Thymus (tissue), 11 donors: ENCODE results near the gene ZNF786. TPM values are rescaled to one million over a fixed set of nuclear protein-coding genes. Genes with fewer than 3 reads are reported as not detected.

Experiments
- DNase-seq, 9 donors: peaks; one replicate each; pipeline ENCODE4 v3.0.0-alpha.2; 2013; ENCODE audit warnings: low spot score in 9 of 9, low read depth in 6 of 9, missing footprints in 1 of 9
- H3K27ac ChIP-seq, 2 donors: one replicate each; pipeline ENCODE4 v1.5.1; 2013; ENCODE audit warnings: control low read depth in 1 of 2, low read depth in 1 of 2, low read length in 1 of 2, mild to moderate bottlenecking in 1 of 2, moderate library complexity in 1 of 2
- H3K27me3 ChIP-seq, 2 donors: one replicate each; pipeline ENCODE4 v1.5.1; 2013; ENCODE audit warnings: low read length in 1 of 2; ENCODE audit not compliant: control insufficient read depth in 2 of 2, insufficient read depth in 1 of 2
- H3K36me3 ChIP-seq, 2 donors: one replicate each; pipeline ENCODE4 v1.5.1; 2013; ENCODE audit warnings: low read length in 1 of 2, mild to moderate bottlenecking in 1 of 2, moderate library complexity in 1 of 2; ENCODE audit not compliant: control insufficient read depth in 2 of 2, insufficient read depth in 2 of 2
- H3K4me1 ChIP-seq, 2 donors: one replicate each; pipeline ENCODE4 v1.5.1; 2013; ENCODE audit warnings: low read length in 2 of 2; ENCODE audit not compliant: control insufficient read depth in 2 of 2, insufficient read depth in 2 of 2
- H3K4me3 ChIP-seq, 2 donors: one replicate each; pipeline ENCODE4 v1.5.1; 2013; ENCODE audit warnings: low read length in 2 of 2, control low read depth in 1 of 2, mild to moderate bottlenecking in 1 of 2
- H3K9me3 ChIP-seq, 2 donors: one replicate each; pipeline ENCODE4 v1.5.1; 2013; ENCODE audit warnings: low read length in 1 of 2, mild to moderate bottlenecking in 1 of 2; ENCODE audit not compliant: control insufficient read depth in 2 of 2, insufficient read depth in 1 of 2
- WGBS: extraction: QIAGEN DNeasy Blood & Tissue Kit; methylation state at CpG from one replicate; pipeline ENCODE4 v1.1.7; 2013; 5-methylcytosine and 5-hydroxymethylcytosine counted together
- polyA plus RNA-seq: library from polyadenylated mRNA; stranded (reverse); fragments of 200-250 nt; gene quantifications from one replicate; pipeline ENCODE4 v1.2.3, GENCODE V29; 2013
- total RNA-seq: library from RNA; stranded (reverse); fragments of 120-200 nt; gene quantifications from one replicate; pipeline ENCODE4 v1.2.4, GENCODE V29; 2013
- donor health status: healthy.

ZNF786 gene
- total and polyA plus RNA-seq, 2 donors: 7.1 to 10.5 TPM

GRCh38 chr7:149125189-149125862 lies 34.8 kb upstream of the ZNF786 start:
- WGBS: 8% methylated on average over 21 of the region's 21 CpGs

DNA sequence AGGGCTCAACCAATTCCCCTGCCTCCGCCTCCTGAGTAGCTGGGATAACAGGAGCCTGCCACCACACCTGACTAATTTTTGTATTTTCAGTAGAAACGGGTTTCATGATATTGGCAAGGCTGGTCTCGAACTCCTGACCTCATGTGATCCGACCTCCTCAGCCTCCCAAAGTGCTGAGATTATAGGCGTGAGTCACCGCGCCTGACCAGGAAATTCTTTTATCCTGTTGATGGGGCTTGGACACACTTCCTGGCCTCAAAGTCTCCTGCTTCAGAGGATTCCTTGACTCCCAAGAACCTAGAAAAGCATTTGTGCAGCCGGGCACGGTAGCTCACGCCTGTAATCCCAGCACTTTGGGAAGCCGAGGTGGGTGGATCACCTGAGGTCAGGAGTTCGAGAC lies 19.5 kb upstream of the ZNF786 start:
- H3K27me3 ChIP-seq: no peaks in the 10 kb centered on the region
- no peaks in the 10 kb centered on the region for H3K36me3 ChIP-seq
- DNase-seq: no peak
- 95% methylated on average over 12 of the region's 12 CpGs for WGBS
- no peak overlapping the region for H3K4me3 ChIP-seq
- no peak overlapping the region for H3K27ac ChIP-seq
- H3K9me3 ChIP-seq: no peaks in the 10 kb centered on the region
- no peaks in the 10 kb centered on the region for H3K4me1 ChIP-seq

More at GRCh38 chr7:149125189-149125862, 34.8 kb upstream of the ZNF786 start:
- H3K9me3 ChIP-seq: peaks cover 0 to 5% of the 10 kb centered on the region in 2 donors
- H3K27me3 ChIP-seq: no peaks in the 10 kb centered on the region
- peak overlapping the region; percentile 81 to 85 for H3K27ac ChIP-seq
- peaks cover 2 to 5% of the 10 kb centered on the region in 2 donors for H3K36me3 ChIP-seq
- DNase-seq: peak in 2 of 9 donors; percentile 15 to 43
- peak overlapping the region; percentile 93 to 97 for H3K4me3 ChIP-seq
- peaks cover 4 to 13% of the 10 kb centered on the region in 2 donors for H3K4me1 ChIP-seq

DNA sequence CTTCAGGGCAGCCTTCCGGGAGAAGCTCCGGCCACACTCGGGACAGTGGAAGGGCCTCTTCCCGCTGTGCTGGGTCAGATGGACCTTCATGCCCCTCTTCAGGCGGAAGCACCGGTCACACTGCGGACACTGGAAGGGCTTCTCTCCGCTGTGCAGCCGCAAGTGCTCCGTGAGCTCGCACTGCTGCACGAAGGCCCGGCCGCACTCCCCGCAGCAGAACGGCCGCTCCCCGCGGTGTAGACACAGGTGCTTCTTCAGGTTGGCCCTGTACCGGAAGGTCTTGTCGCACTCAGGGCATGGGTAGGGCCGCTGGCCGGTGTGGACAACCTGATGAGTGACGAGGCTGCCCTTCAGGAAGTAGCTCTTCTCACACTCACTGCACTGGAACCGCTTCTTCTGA lies 14.2 kb upstream of the ZNF786 start:
- Histone ChIP-seq H3K9me3 (no peaks in the 10 kb centered on the region), H3K4me3 (no peak overlapping the region), H3K27ac (no peak overlapping the region), H3K4me1 (no peaks in the 10 kb centered on the region), H3K27me3 (no peaks in the 10 kb centered on the region), H3K36me3 (no peaks in the 10 kb centered on the region)
- DNase-seq: no peak
- 98% methylated on average over 25 of the region's 25 CpGs for WGBS

DNA sequence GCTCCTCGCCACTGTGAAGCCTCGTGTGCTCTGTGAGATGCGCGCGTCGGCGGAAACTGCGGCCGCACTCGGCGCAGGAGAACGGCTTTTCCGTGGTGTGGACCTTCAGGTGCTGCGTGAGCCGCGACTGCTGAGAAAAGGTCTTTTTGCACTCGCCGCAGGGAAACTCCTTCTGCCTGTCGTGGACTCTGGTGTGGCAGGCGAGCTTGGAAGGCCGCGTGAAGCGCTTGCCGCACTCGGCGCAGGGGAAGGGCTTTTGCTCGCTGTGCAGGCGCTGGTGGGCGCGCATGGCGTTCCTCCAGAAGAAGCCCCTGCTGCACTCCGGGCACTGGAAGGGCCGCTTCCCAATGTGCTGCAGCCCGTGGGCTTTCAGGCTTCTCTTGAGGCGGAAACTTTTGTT lies 13.7 kb upstream of the ZNF786 start:
- Histone ChIP-seq H3K4me3 (no peak overlapping the region), H3K4me1 (no peaks in the 10 kb centered on the region), H3K27me3 (no peaks in the 10 kb centered on the region), H3K27ac (no peak overlapping the region), H3K36me3 (no peaks in the 10 kb centered on the region), H3K9me3 (no peaks in the 10 kb centered on the region)
- WGBS: 99% methylated on average over 35 of the region's 35 CpGs
- DNase-seq: no peak

- no peak for DNase-seq
- Histone ChIP-seq H3K36me3 (no peaks in the 10 kb centered on the region), H3K27me3 (no peaks in the 10 kb centered on the region), H3K27ac (no peak overlapping the region), H3K9me3 (no peaks in the 10 kb centered on the region), H3K4me1 (no peaks in the 10 kb centered on the region), H3K4me3 (no peak overlapping the region)
- WGBS: 98% methylated on average over 9 of the region's 9 CpGs
Measured at GRCh38 chr7:149103424-149103823, 12.9 kb upstream of the ZNF786 start.

DNA sequence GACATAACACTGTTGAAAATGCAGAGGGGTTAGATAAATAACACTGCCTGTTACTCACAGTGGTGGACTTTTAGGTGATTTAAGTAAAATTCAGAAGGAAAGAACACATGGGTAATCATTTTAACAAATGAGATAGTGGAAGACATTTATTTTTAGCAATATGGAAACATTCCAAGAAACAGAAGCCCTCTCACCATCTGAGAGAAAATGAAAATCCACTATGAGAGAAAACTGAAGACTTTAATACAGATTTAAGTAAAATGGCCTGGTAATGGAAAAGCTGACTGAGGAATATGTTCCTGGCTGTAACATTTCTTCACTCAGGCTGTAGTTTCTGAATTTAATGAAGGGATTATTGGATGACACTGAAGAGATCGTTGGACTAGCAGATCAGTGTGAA lies 12.1 kb upstream of the ZNF786 start:
- WGBS: 98% methylated on average over 1 of the region's 1 CpG
- Histone ChIP-seq H3K9me3 (no peaks in the 10 kb centered on the region), H3K4me3 (no peak overlapping the region), H3K4me1 (no peaks in the 10 kb centered on the region), H3K36me3 (no peaks in the 10 kb centered on the region), H3K27ac (no peak overlapping the region), H3K27me3 (no peaks in the 10 kb centered on the region)
- no peak for DNase-seq

DNA sequence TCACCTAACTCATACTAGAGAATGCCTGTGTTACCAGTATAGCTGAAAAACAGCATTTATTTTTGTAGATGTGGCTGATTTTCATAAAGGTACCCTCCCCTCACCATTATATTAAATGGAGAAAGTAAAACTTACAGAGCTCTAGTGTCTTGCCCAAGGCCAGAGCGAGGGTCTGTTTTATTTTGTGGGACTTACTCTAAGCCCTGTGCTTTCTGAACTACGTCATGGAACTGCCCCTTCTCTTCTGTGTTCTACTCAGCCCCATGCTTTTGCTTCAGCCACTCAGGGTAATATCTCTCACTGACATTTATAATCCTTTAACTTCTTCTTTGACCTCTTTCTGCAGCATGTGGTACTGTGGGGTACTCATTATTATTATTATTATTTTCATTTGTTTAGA lies 10.3 kb upstream of the ZNF786 start:
- H3K9me3 ChIP-seq: no peaks in the 10 kb centered on the region
- no peak overlapping the region for H3K4me3 ChIP-seq
- no peak overlapping the region for H3K27ac ChIP-seq
- DNase-seq: no peak
- no peaks in the 10 kb centered on the region for H3K36me3 ChIP-seq
- no peaks in the 10 kb centered on the region for H3K27me3 ChIP-seq
- WGBS: 98% methylated on average over 2 of the region's 2 CpGs
- H3K4me1 ChIP-seq: no peaks in the 10 kb centered on the region

GRCh38 chr7:149099058-149099457 lies 8.5 kb upstream of the ZNF786 start:
- Histone ChIP-seq H3K27me3 (no peaks in the 10 kb centered on the region), H3K27ac (no peak overlapping the region), H3K9me3 (no peaks in the 10 kb centered on the region), H3K4me1 (no peaks in the 10 kb centered on the region), H3K36me3 (no peaks in the 10 kb centered on the region), H3K4me3 (no peak overlapping the region)
- 90% methylated on average over 6 of the region's 6 CpGs for WGBS
- DNase-seq: no peak

DNA sequence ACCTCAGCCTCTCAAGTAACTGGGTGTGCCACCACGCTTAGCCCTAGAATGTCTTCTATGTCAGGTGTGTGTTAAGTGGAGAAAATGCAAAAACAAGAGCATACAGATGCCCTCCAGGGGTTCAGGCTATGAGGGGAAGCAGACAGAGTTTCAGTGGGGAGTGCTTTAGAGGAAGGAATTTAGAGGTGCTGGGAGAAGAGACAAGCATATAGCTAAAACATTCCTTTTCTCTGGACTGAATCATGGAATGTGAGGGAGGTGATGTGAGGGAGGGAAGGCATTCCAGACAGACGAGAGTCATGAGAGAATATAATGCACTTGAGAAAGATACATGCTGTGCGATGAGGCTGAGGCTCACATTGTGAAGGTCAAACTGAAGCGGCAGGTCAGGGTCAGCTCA lies 6.6 kb upstream of the ZNF786 start:
- Histone ChIP-seq H3K9me3 (no peaks in the 10 kb centered on the region), H3K36me3 (no peaks in the 10 kb centered on the region), H3K27ac (no peak overlapping the region), H3K4me3 (no peak overlapping the region), H3K4me1 (no peaks in the 10 kb centered on the region), H3K27me3 (no peaks in the 10 kb centered on the region)
- no peak for DNase-seq
- 97% methylated on average over 4 of the region's 4 CpGs for WGBS
